ENCODE results near the gene SAPCD2. TPM values are rescaled to one million over a fixed set of nuclear protein-coding genes. Genes with fewer than 3 reads are reported as not detected.

Gene SAPCD2
- total and polyA plus RNA-seq, 11 donors: 0.09 to 2.0 (median 0.20) TPM

DNA sequence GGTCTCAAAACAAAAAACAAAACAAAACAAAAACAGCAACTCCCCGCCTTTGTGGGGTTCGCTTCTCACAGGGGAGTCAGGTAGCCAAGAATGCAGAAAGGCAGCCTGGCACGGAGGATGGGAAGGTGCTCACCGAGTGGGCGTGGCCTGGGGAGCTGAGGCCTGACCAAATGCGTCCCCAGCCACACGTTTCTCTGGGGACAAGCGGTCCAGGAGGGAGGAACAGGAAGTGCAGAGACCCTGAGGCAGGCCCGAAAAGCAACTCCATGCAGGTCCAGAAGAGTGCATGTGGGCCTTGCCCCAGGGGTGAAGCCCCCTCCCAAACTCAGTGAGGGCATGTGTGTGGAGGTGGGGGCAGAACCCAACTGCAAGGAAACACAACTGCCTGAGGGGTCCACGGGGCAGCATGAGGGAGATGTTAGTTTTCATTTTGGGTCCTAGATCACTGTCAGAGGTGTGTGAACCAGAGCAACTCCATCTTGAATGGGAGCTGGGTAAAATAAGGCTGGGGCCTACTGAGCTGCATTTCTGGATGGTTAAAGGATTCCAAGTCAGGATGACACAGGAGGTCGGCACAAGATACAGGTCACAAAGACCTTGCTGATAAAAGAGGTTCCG, 4.4 kb upstream of the SAPCD2 start:
- intact Hi-C loops (cut with DNase I): no loop called here
- Histone ChIP-seq H3K27ac (no peak overlapping the region), H3K27me3 (peaks cover 0 to under 1% (median 0%) of the 10 kb centered on the region in 9 donors), H3K36me3 (peaks cover 0 to 15% (median 11%) of the 10 kb centered on the region in 9 donors), H3K4me1 (peaks cover 5 to 62% (median 20%) of the 10 kb centered on the region in 12 donors), H3K4me3 (no peak overlapping the region), H3K9me3 (no peaks in the 10 kb centered on the region)
- no peak for ATAC-seq
- WGBS, 4 donors: 85 to 91% (median 88%) methylated on average over 12 of the region's 12 CpGs
- peak in 2 of 5 donors; percentile 16 to 19 for DNase-seq
- TF ChIP-seq, protein P1, sequence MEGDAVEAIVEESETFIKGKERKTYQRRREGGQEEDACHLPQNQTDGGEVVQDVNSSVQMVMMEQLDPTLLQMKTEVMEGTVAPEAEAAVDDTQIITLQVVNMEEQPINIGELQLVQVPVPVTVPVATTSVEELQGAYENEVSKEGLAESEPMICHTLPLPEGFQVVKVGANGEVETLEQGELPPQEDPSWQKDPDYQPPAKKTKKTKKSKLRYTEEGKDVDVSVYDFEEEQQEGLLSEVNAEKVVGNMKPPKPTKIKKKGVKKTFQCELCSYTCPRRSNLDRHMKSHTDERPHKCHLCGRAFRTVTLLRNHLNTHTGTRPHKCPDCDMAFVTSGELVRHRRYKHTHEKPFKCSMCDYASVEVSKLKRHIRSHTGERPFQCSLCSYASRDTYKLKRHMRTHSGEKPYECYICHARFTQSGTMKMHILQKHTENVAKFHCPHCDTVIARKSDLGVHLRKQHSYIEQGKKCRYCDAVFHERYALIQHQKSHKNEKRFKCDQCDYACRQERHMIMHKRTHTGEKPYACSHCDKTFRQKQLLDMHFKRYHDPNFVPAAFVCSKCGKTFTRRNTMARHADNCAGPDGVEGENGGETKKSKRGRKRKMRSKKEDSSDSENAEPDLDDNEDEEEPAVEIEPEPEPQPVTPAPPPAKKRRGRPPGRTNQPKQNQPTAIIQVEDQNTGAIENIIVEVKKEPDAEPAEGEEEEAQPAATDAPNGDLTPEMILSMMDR (IDR thresholded peaks at IDR 0.05): no peak
- TF ChIP-seq POLR2A (IDR thresholded peaks at IDR 0.05): no peak

DNA sequence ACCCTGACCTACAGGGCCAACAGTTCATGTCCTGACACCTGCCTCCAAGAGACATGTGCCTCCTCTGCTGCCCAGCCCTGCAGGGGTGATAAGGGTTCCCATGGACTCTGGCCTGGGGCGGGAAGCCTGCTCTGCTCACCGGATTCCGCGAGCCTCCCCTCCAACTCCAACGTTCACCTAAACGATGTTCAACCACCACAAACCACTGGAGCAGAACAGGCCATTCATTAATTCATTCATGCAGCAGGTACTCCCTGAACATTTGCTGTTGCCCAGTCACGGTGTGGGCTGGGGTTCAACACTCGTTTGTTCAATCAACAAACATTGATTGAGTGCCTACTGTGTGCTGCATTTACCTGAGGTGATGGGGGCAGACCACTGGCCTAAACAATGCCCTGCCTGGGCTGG, 3.6 kb upstream of the SAPCD2 start:
- no peak for ATAC-seq
- H3K27me3 ChIP-seq: peaks cover 0 to 8% (median 4%) of the 10 kb centered on the region in 9 donors
- intact Hi-C loops (cut with DNase I): no loop called here
- H3K4me3 ChIP-seq: no peak overlapping the region
- no peak for TF ChIP-seq POLR2A (IDR thresholded peaks at IDR 0.05)
- TF ChIP-seq, protein P1 (IDR thresholded peaks at IDR 0.05): no peak
- peaks cover 0 to 8% (median 4%) of the 10 kb centered on the region in 9 donors for H3K36me3 ChIP-seq
- H3K9me3 ChIP-seq: no peaks in the 10 kb centered on the region
- 90 to 96% (median 92%) methylated on average over 8 of the region's 8 CpGs for WGBS, 4 donors
- DNase-seq: no peak
- peak overlapping the region in 1 of 12 donors; percentile 42 for H3K27ac ChIP-seq
- H3K4me1 ChIP-seq: peaks cover 5 to 64% (median 22%) of the 10 kb centered on the region in 12 donors

DNA sequence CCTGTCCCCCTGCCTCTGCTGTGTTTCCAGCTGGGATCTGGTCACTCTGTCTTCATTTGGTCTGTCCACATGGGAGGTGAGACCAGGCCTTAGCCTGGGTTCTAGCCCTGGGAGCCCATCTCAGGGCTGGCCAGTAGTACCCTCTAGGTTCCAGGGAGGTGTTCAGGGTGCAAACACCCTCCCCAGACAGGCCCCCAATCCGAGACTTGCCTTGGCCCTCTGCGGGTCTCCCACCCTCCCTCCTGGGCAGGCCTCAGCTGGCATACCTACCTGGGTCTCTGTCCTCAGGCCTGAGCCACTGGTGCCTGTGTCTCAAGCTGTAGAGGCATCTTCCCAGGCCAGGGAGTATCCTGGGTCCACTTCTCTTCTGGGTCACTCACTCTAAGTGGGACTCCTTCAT, 925 bp upstream of the SAPCD2 start:
- DNase-seq (no peak), ATAC-seq (no peak)
- peaks cover 0 to 14% (median 5%) of the 10 kb centered on the region in 9 donors for H3K27me3 ChIP-seq
- TF ChIP-seq, protein P1 (IDR thresholded peaks at IDR 0.05): no peak
- TF ChIP-seq POLR2A (IDR thresholded peaks at IDR 0.05): no peak
- 81 to 90% (median 88%) methylated on average over 2 of the region's 2 CpGs for WGBS, 4 donors
- H3K36me3 ChIP-seq: no peaks in the 10 kb centered on the region
- intact Hi-C loops (cut with DNase I): no loop called here
- H3K9me3 ChIP-seq: no peaks in the 10 kb centered on the region
- H3K4me1 ChIP-seq: peaks cover 0 to 46% (median 9%) of the 10 kb centered on the region in 12 donors
- H3K4me3 ChIP-seq: peak overlapping the region in 3 of 12 donors; percentile 6 to 55 (median 45)
- H3K27ac ChIP-seq: peak overlapping the region in 10 of 12 donors; percentile 20 to 94 (median 76)

DNA sequence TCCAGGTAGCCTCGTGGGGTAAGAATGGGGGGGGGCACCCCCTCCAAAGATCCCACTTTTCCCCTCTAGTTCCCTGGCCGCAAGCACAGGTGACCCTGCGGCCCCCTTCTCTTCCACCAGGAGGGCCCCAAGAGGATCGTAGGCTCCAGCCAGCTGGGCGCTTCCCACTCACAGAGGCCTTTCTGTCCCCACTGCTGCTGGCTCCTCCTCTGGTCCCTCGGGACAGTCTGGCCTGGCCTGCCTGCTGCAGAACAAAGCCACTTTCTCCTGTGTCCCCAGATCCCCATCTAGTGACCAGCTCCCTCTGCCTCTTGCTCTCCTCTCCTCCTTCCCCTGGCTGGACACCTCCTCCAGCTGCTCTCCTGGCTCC, 534 bp upstream of the SAPCD2 start:
- intact Hi-C loops (cut with DNase I): no loop called here
- H3K36me3 ChIP-seq: no peaks in the 10 kb centered on the region
- ATAC-seq: peak; percentile 33 to 69 (median 48)
- peak; percentile 76 to 85 (median 83) for DNase-seq
- H3K27ac ChIP-seq: peak overlapping the region; percentile 43 to 94 (median 78)
- TF ChIP-seq, protein P1 (IDR thresholded peaks at IDR 0.05): peak in 4 of 12 donors; percentile 13 to 26 (median 20)
- TF ChIP-seq POLR2A (IDR thresholded peaks at IDR 0.05): no peak
- H3K4me1 ChIP-seq: peaks cover 0 to 46% (median 9%) of the 10 kb centered on the region in 12 donors
- H3K4me3 ChIP-seq: peak overlapping the region in 11 of 12 donors; percentile 6 to 58 (median 45)
- peaks cover 0 to 14% (median 5%) of the 10 kb centered on the region in 9 donors for H3K27me3 ChIP-seq
- 5 to 19% (median 12%) methylated on average over 6 of the region's 6 CpGs for WGBS, 4 donors
- no peaks in the 10 kb centered on the region for H3K9me3 ChIP-seq
